Activated CD4-positive, alpha-beta T cell treated with anti-CD3 and anti-CD28 coated beads for 24 hours (primary cell): Measurements from ENCODE around the gene GRIA4.

Experiments
- DNase-seq, 2 donors: peaks; one replicate each; pipeline ENCODE4 v3.0.0-alpha.2; 2020; ENCODE audit warnings: low read depth in 2 of 2

GRIA4 gene

GRCh38 chr11:105609832-105610781 lies at the start of gene GRIA4:
TSS of gene GRIA4 (plus strand) at chr11:105610073. CDS start at chr11:105610998, 925 bp downstream.
- no peak for DNase-seq

- no peak for DNase-seq
These were observed 36.8 kb upstream of the GRIA4 start for GRCh38 chr11:105573091-105573490.

DNA sequence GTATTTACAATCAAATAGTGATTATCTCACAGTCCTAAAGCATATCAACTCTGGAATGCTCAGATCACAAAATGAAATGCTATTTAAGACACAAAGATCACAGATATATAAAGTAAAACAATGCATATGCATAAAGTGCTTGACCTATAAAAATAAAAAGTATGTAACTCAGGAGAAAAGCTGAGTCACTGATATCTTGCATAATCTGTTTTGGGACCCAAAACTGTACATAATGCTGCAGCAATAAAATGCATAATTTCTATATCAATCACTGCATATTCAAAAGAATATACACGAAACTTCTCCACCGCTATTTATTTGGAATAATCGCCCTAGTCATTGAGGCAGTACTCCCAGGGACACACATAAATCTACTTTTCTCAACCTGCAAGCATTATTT lies 34.9 kb upstream of the GRIA4 start:
- DNase-seq = no peak

GRCh38 chr11:105577641-105578040 lies 32.2 kb upstream of the GRIA4 start:
- DNase-seq = no peak

DNA sequence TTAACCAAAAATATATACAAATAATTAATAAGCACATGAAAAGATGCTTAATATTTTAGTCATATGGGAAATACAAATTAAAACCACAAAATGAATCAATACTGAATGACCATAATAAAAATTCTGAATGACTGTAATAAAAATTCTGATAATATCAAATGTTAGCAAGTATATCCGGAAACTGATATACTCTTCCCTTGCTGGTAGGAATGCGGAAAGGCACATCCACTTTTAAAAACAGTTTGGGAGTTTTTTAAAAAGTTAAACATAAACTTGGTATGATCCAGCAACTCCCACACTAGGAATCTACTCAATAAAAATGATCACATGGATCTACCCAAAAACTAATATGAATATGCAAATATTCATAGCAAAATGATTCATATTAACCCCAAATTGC lies 30.8 kb upstream of the GRIA4 start:
- DNase-seq = no peak

DNA sequence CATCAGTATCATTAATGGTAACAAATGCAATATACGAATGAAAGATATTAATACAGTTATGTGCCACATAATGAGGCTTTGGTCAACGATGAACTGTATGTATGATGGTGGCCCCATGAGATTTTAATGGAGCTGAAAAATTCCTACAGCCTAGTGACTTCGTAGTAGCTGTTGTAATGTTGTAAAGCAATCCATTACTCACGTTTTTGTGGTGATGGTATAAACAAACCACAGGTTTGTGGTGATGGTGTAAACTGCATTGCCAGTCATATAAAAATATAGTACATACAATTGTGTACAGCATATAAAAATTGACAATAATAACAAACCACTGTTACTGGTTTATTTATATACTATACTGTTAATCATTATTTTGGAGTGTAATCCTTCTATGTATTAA lies 27.4 kb upstream of the GRIA4 start:
- DNase-seq = no peak

DNA sequence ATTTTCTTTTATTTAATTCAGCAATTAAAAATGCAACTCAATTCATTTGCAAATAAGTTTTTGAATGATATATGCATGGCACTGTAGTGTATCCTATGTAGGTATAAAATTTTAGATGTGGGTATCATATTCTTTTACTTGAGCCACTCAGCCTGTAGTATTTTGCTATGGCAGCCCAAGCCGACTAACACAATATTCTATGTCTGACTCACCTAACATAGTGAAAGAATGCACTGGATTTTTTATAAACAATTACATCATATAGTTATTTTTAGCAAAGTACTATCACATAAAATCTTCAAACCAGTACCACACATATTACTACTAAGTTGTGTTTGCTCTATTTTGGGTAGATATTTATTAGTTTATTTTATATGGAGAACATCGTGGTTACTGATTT lies 21.9 kb upstream of the GRIA4 start:
- DNase-seq = no peak

GRCh38 chr11:105589346-105589745 lies 20.5 kb upstream of the GRIA4 start:
- DNase-seq = no peak

DNA sequence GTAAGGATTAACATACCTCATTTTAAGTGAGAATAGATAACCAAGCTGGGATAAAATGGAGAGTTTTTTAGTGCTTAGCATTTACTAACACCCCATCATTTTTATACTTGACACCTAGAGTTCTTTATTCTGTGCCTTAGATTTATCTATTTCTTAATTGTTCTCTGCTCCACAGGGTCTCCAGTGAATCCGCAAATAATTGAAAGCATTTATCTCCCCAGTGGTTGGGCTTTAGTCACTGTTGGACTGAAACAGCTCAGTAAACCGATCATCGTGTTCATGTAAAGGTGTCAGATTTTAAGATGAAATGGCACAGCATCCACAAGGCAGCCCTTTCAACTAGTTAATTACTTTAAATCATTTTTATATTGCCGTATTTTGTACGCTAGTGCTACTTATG lies 17.8 kb upstream of the GRIA4 start:
- DNase-seq = no peak

GRCh38 chr11:105598371-105598770 lies 11.5 kb upstream of the GRIA4 start:
- no peak for DNase-seq

DNA sequence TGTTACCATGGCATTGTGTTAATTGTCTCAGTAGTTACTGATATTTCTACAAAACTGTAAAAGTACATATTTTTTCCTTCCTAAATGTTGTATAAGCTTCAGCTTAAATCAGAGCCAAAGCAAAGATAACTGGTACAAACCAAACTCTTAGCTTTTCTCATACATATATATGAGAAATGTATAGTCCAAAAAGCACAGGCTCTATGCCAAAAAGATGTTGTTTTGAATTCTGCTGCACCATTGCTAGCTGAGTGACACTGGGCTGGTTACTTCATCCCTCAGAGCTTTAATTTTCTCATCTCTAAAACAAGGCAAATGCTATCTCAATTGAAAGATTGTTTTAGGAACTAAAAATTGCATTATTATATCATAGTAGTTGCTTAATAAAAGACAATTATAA lies 6.7 kb upstream of the GRIA4 start:
- DNase-seq = no peak

DNA sequence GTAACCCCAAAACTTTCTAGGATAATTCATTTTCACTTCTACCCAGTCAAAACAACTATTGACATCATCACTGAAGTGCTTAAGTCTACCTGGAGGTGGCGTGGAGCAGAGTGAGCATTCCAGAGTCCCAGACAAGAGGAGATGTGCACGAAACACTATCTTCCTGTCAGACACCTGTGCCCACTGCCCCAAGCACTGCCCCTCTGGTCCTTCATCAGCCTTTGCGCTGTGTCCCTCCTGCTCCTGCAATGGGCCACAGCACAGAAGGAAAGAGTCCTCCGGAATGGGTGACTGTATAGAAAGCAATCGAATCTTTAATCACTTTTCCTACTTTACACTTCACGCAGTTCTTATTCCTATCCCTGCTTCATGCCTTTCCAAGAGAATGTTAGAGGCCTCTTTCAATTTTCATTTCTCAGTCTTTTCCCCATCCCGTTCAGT lies 512 bp upstream of the GRIA4 start:
- DNase-seq = no peak

DNA sequence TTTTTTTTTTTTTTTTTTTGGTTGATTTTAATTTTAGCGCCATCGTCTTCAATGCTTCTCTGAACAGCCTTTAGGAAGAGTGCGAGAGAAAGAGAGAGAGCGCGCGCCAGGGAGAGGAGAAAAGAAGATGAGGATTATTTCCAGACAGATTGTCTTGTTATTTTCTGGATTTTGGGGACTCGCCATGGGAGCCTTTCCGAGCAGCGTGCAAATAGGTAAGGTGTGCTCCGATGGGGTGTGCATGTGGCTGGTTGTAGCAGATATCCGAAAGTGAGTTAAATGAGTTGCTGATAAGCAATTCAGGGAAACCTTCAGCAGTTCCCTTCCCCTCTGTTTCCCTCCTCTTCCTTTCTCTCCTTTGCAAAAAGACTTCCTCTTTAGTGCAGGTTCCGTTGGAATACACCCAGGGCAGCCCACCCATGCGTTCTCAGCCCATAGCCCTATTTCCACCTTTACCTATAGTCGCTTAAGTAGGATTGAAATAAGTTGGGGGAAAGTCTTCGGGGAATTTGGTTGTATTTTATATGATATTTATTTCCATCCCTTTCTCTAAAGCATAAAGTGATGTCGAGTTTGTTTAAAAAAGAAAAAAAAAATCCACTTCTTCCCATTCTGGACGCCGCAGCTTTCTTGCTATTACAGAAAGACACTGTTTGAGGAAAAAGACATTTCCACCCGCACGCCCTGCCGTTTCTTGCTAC lies 1.1 kb downstream of the GRIA4 start:
- DNase-seq = no peak

- no peak for DNase-seq
These were observed 1.9 kb downstream of the GRIA4 start for GRCh38 chr11:105611572-105612441.

GRCh38 chr11:105612771-105613170 lies 2.9 kb downstream of the GRIA4 start:
- no peak for DNase-seq

GRCh38 chr11:105613183-105613582 lies 3.3 kb downstream of the GRIA4 start:
- DNase-seq = no peak

DNA sequence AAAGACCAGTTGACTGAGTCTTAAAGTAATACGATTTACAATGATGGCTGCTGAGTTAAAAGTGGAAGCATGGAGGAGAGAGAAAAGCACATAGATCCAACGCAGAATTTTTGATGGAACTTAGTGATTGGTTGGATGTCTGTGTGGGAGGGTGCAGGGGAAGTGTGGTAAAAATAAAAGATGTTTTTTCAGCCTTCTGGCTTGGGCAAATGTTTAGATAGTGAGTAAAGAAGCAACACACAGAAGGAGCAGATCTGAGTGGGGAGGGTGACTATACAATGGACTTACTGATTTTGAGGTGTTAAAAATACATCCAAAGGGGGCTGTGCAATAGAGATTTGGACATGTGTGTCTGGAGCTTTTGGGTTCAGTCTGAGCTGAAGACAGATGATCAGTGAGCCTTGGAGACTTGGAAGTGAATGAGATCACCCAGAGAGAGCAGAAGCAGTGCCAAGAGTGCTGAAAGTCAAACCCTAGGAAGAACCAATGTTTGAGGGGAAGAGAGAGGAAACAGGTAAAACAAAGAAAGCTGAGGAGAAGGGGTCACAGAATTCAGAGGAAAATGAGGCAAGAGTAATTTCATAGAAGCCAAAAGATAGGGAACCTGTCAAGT lies 8.6 kb downstream of the GRIA4 start:
- no peak for DNase-seq

DNA sequence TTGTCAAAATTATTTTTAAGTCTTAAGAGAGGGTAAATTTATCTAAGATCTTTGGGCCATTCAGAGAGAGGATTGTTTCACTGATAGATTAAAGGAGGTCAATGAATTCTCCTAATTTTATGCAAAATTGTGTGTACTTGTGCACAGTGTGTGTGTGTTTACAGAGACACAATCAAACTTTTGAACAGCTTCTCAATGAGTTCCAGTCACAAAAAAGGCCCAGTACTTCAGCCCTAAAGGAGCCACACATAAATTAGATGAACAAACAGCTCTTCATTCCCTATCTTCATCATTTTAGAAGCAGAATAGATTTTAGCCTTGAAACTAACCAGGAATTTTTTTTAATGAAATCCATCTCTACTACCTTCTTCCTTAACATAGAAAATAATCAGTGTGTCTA lies 9.7 kb downstream of the GRIA4 start:
- no peak for DNase-seq

DNA sequence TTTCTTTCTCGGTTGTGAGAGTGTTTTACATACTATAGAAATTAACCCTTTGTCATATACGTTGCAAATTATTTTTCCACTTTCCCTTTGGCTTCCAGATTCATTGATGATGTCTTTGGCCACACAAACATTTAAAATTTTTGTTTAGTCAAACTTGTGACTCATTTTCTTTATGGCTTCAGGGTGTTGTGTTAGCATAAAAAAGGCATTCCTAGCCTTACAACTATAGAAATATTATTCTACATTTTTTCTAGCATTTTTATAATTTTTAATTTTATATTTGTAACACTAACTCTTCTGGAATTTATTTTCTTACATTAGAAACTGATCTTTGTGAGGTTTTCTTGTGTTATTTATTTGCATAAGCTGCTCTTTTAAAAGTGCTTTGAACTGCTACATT lies 12.1 kb downstream of the GRIA4 start:
- DNase-seq = no peak

DNA sequence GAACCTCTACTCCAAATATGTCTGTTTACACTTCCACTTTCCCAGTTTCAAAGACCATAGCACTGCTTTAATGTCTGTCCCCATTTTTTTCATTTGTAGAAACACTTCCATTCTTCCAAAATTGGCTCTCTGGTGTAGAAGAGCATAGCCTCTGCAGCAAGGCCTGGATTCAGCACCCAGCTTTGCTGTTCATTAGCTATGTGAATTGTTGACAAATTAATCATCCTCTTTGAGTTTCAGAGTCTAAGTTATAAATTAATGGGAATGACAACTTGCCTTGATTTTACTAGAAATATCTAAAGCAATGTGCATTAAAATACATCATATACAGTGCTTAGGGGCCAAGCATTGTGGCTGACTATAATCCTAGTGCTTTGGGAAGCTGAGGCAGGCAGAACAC lies 22.4 kb downstream of the GRIA4 start:
- no peak for DNase-seq

DNA sequence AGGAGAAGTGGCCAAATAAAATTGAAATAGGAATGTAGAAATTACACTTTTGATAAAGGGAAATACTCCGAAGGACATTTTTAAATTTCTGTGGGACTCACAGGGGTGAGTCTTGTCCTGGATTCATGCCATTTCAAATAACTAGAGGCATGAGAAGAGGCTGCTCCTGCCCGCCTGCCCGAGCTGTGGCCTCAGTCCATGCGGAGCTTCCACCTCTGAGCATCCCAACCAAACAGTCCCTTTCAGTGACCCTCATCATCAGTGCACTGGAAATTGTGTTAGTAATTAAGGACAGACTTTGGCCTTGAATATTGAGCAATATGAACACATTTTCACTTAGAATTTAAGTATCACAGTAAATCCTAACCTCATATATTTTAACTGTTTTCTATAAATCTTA lies 25.6 kb downstream of the GRIA4 start:
- no peak for DNase-seq

- no peak for DNase-seq
These were observed 26.6 kb downstream of the GRIA4 start for GRCh38 chr11:105636496-105636895.
